GM18502 (cell line): Measurements from ENCODE around the gene KLHL13.

Experiments used
- ATAC-seq: cut with Tn5 transposase; IDR thresholded peaks from one replicate; pipeline ENCODE4 v1.9.1; 2021; ENCODE audit warnings: mild to moderate bottlenecking; ENCODE audit not compliant: unreplicated experiment, poor library complexity

The KLHL13 gene

DNA sequence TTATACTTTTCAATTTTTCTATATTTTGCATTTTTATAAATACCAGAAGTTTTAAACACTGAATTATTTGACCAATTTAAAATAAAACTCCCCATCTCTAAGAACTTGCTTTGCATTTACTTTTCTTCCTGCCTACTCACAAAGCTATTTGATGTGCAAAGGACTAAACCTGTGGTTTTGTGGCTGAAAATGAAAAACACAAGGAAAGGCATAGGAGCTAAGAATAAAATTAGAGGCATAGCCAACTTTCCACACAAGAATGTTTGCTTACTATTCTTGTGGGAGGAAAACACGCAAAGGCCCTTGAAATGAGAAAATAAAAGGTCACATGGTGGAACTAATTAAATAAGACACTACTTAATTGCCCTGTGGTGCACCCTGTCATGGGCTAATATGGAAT lies 221.2 kb downstream of the KLHL13 start:
- ATAC-seq, result peak; percentile 47

DNA sequence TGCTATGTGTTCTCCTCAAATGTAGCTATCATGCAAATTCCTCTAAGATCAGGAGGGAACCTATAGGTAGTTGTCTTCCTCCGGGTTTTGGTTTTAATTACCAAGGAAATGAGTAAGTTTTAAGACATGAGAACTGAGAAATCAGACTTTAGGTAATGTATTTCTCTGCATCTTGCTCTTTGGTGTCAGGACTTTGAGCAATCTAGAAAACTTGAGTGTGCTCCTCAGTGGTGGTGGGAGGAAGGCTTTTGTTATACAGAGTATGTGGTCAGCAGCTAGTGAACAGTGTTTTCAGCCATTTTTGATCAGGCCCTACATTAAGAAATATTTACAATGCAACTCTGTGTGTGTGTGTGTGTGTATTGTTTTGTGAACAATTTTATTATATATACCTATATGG lies 224.1 kb downstream of the KLHL13 start:
- ATAC-seq, result no peak

DNA sequence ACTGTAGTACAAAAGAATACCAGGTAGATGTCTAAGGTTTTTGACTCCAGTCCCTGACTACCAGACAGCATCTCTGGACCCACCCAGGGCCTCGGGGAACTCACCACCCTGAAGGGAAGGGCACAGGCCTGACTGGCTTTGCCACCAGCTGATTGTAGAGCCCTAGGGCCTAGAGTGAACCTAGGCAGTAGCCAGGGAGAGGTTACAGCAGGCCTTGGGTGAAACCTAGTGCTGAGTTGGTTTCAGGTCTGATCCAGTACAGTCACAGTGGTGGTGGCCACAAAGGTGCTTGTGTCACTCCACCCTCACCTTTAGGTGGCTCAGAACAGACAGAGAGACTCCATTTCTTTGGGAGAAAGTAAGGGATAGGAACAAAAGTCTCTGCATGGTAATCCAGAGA lies 244.8 kb downstream of the KLHL13 start:
- ATAC-seq, result no peak

DNA sequence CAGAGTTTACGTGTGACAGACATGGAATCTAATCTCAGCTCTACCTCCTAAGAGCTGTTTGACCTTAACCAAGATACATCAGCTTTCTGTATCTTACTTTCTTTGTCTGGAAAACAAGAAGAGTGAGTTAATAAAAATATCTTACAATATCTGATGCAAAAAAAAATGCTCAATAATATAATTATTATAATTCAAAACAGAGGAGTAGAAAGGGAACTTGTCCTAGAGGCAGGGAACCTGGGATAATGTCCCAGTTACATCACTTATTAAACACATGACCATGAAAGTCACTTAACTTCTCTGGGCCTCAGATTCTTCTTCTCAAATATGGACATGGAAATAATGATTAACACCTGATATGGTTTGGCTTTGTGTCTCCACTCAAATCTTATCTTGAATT lies 256.1 kb downstream of the KLHL13 start:
- ATAC-seq, result no peak

- no peak for ATAC-seq
These were observed 261.8 kb downstream of the KLHL13 start for GRCh38 chrX:117854806-117855205.

GRCh38 chrX:117851025-117851424 lies 265.6 kb downstream of the KLHL13 start:
- ATAC-seq, result no peak
